ENCODE measurements around the gene OGG1. TPM values are rescaled to one million over a fixed set of nuclear protein-coding genes. Genes with fewer than 3 reads are reported as not detected.

Gene OGG1
- 17.1 TPM for polyA plus RNA-seq (2012; ENCODE audit: insufficient read depth, insufficient read length)

DNA sequence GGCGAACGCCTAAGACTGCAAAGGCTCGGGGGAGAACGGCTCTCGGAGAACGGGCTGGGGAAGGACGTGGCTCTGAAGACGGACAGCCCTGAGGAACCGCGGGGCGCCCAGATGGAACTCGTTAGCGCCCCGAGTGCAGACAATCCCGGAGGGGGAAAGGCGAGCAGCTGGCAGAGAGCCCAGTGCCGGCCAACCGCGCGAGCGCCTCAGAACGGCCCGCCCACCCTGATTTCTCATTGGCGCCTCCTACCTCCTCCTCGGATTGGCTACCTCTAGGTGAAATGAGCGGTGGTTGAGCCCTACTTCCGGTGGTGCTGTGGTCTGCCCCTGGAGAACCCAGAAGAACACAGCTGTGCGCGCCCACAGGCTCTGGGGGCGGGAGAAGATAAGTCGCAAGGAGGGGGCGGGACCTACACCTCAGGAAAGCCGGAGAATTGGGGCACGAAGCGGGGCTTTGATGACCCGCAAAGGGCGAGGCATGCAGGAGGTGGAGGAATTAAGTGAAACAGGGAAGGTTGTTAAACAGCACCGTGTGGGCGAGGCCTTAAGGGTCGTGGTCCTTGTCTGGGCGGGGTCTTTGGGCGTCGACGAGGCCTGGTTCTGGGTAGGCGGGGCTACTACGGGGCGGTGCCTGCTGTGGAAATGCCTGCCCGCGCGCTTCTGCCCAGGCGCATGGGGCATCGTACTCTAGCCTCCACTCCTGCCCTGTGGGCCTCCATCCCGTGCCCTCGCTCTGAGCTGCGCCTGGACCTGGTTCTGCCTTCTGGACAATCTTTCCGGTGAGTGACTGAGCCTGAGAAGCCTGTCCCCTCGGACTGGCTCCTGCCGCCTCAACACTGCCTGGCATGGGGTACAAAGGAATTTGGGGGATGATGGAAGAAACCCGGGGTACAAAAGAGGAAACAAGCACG, at the start of gene OGG1:
OGG1 (plus strand) TSS at position 308 of the 911 bp plus-strand sequence; CDS start at position 643, 335 bp downstream.
- DNase-seq (ENCODE audit: low read depth, low spot score), result peak; percentile 98

DNA sequence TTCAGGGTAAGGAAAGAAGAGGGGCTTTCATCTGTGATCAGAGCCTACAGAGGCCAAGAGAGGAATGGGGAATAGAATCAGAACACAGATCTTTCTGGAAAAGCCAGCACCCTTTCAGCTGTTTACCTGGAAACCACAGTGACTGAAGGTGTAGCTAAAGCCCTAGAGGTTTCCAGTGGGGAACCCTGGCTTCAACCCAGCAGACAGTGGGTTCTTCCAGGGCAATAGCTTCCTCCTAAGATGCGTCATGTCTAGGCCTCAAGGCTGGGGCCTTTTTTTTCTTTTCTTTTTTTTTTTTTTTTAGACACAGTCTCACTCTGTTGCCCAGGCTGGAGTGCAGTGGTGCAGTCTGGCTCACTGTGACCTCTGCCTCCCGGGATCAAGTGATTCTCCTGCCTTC, 49.2 kb upstream of the OGG1 start:
- DNase-seq (ENCODE audit: low read depth, low spot score), result no peak
- H3K4me3 ChIP-seq (ENCODE audit: low read length), result no peak overlapping the region

More for the DNA sequence above, at the start of gene OGG1:
- H3K4me3 ChIP-seq (ENCODE audit: low read length), result peak within 1 kb of the TSS; percentile 88

DNA sequence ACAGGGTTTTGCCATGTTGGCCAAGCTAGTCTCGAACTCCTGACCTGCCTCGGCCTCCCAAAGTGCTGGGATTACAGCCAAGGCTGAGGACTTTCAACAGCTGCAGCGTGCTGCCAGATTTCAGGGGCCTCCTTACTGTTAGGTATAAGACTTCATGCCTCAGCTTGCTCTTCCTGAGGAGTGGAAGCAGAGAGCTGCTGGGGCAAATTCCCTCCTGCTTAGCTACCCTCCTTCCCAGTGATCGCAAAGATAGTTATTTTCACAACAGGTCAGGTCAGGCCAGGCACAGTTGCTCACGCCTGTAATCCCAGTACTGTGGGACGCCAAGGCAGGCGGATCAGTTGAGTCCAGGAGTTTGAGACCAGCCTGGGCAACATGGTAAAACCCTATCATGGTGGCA, 48.7 kb upstream of the OGG1 start:
- H3K4me3 ChIP-seq (ENCODE audit: low read length), result no peak overlapping the region
- no peak for DNase-seq (ENCODE audit: low read depth, low spot score)

DNA sequence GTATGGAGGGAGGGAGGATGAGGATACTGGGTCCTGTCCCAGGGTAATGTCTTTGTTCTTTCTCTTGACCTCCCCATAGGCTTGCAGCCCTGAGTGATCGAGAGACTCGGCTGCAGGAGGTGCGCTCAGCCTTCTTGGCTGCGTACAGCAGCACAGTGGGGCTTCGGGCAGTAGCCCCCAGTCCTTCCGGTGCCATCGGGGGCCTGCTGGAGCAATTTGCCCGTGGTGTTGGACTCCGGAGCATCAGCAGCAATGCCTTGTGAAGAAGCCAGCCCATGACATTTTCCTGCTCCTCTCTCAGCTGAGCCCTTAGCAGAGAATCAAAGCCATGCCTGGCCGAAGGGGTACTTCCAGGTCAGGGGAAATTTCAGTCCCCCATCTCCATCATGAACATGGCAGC, 48.0 kb upstream of the OGG1 start:
- no peak overlapping the region for H3K4me3 ChIP-seq (ENCODE audit: low read length)
- DNase-seq (ENCODE audit: low read depth, low spot score), result no peak

DNA sequence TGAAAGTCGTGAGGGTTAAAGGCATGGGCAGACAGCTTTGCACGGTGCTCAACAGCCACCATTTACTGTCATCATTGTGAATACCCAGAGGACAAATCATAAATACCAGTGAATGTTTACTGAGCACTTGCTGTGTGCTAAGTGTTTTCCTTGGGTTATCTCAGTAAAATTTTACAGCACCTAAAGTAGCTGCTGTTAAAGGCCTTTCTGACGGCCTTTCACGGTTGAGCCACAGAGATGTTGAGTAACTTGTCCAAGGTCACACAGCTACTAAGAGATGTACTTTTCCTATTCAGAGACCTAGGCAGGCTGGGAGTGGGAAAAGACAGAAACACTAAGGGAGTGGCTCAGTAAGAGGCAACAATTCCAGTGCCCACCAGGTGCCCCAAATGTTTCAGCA, 46.5 kb upstream of the OGG1 start:
- no peak for DNase-seq (ENCODE audit: low read depth, low spot score)
- H3K4me3 ChIP-seq (ENCODE audit: low read length), result no peak overlapping the region

DNA sequence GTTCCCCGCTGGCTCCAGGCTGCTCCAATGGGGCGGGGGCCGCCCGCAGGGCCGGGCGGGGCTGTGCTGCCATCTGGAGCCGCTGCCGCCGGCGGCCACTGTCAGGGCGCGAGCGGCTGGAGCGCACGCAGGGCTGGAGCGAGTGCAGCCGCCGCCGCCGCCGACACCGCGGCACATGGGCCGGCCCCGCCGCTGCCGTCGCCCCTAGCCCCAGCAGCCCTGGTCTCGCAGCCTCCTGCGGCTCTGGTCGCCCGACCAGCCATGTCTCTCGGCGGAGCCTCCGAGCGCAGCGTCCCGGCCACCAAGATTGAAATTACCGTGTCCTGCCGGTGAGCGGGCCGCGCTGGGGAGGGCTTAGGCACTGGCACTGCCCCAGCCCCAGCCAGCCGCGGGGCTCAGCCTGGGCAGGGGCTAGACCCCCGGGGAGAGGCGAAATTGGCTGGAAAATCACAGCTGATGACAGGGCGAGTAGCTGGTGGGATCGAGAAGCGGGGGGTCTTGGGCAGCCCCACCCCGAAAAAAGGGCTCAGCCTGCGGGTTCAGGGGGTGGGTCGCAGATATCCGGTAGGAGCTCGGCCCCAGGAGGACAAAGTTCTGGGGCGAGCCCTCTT, 45.9 kb upstream of the OGG1 start, which contains the start of gene CPNE9:
CPNE9 (plus strand) TSS at position 98 of the 611 bp plus-strand sequence; CDS start at position 262, 164 bp downstream.
- no peak for DNase-seq (ENCODE audit: low read depth, low spot score)
- H3K4me3 ChIP-seq (ENCODE audit: low read length), result no peak within 1 kb of the TSS

DNA sequence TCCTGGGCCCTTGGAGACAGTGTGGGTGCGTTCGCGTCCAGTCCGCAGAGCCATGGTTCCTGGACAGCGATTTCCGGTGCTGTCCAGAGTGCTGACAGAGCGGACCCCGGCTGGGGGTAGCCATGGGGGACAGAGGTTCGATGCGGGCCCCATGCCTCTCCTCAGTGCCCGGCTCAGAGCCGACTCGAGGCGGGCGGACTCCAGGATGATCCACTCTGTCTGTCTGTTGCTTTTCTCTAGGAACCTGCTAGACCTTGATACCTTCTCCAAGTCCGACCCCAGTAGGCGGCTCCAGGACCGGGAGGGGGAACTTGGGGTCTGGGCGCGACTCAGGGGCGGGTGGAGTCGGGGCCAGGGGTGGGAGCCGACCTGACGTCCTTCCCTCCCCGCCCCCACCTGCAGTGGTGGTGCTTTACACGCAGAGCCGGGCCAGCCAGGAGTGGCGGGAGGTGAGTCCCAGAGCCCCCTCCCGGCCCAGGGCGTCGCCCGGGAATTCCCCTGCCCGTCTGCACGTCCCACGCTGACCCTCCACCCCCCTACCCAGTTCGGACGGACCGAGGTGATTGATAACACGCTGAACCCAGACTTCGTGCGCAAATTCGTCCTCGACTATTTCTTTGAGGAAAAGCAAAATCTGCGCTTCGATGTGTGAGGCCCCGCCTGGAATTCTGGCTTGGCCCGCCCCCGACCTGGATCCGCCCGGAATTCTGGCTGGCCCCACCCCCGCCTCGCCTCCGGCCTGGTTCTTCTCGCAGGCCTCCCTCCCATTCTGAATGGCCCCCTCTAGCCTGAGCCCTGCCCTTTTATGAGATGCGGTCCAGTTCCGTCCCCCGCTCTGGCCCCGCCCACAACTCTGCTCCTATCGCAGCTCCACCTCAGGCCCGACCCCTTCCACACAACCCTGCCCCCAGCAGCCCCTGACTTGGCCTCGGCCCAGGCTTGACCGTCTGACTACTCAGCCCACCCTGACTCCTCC, 45.1 kb upstream of the OGG1 start:
- DNase-seq (ENCODE audit: low read depth, low spot score), result no peak
- H3K4me3 ChIP-seq (ENCODE audit: low read length), result no peak overlapping the region

DNA sequence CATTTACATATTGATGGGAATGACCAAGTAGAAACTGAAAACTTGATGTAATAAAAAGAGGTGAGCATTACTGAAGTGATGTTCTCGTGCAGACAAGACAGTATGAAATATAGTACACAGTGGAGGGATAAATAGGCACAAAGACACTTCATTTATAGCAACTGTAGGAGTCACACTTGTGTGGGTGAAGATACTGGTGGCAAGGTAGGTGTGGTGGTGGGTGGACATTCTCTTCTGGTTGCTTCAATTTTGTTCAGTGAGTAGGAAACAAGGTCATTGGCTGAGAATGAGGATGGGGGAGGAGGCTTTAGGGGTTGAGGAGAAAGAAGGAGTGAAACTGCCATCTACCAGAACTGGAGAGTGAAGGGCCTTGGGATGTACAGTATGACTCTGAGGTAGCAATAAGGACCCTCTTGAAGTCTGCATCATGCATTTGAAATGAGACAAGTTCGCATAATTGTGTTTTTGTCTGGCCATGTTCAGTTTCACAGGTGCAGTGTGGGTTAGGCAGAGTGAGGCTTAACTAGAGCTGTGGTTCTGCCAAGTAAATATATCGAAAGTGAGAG, 39.5 kb upstream of the OGG1 start:
- DNase-seq (ENCODE audit: low read depth, low spot score), result no peak
- no peak overlapping the region for H3K4me3 ChIP-seq (ENCODE audit: low read length)

DNA sequence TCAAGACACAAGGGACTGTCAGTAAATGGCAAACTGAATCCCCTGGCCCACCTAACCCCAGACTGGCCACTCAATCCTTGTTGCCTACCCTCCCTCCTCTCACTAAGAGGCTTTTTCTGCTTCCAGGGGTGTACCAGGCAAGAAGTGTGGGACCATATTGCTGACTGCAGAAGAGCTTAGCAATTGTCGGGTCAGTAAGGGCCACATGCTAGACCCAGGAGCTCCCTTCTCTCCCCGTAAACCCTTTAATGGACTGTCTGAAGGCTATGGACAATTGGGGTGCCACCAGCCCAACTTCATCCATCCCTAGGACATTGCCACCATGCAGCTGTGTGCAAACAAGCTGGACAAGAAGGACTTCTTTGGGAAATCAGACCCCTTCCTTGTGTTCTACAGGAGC, 37.3 kb upstream of the OGG1 start:
- no peak for DNase-seq (ENCODE audit: low read depth, low spot score)
- no peak overlapping the region for H3K4me3 ChIP-seq (ENCODE audit: low read length)

DNA sequence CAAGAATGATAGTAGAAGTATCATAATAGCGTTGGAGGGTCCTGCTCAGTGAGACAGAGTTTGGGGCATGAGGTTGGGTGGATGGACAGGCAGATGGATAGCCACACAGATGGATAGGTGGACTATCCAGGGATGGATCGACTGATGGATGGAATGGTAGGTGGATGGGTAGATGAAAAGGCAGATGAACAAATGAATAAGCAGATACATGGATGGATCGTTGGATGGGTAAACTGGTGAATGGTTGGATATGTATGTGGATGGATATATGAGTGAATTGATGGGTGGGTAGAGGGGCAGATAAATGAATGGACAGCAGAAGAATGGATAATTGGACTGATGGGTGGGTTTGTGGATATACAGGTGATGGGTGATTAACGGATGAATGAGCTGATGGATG, 36.6 kb upstream of the OGG1 start:
- no peak overlapping the region for H3K4me3 ChIP-seq (ENCODE audit: low read length)

DNA sequence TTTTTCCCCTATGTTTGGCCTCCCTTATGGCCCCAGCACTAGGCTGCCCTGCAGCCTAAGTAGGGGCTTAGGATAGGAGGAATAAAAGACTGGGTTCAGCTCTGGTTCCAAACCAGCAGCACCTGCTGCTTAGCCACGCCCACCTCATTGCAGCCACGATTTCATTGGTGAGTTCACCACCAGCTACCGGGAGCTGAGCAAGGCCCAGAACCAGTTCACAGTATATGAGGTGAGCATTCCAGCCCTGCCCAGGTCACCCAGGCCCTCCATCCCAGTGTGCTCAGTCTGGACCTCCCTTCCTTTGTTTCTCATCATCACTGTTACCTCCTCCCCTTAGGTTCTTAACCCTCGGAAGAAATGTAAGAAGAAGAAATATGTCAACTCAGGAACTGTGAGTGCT, 34.6 kb upstream of the OGG1 start:
- H3K4me3 ChIP-seq (ENCODE audit: low read length), result no peak overlapping the region
- no peak for DNase-seq (ENCODE audit: low read depth, low spot score)

More for the DNA sequence above, 36.6 kb upstream of the OGG1 start:
- no peak for DNase-seq (ENCODE audit: low read depth, low spot score)

DNA sequence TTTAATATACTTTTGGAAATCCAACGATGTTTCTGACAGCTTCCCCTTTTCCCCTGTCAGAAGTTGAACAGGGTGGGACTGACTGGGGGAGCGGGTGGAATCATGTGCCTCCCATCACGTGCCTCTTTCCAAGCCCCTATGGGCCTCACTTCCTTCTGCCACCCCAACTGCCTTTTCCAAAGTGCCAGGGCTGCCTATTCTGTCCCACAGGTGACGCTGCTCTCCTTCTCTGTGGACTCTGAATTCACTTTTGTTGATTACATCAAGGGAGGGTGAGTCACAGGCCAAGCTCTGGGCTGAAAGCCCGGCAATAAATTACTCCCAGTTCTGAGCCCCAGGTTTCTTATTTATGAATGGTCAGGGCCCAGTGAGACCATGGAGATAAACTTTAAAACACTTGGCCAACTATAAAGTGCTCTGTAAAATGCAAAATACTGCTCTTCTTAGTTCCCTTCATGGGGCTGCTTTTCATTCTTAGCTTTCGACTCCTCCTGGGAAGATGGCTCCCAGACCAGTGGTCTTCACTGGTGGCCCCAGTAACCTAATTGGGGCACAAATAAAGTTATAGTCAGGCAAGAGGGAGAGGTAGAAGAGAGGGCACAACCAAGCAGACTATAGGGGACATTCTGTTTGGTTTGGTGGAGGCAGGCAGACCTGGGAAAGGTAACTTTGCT, 33.9 kb upstream of the OGG1 start:
- no peak overlapping the region for H3K4me3 ChIP-seq (ENCODE audit: low read length)
- peak; percentile 21 for DNase-seq (ENCODE audit: low read depth, low spot score)

DNA sequence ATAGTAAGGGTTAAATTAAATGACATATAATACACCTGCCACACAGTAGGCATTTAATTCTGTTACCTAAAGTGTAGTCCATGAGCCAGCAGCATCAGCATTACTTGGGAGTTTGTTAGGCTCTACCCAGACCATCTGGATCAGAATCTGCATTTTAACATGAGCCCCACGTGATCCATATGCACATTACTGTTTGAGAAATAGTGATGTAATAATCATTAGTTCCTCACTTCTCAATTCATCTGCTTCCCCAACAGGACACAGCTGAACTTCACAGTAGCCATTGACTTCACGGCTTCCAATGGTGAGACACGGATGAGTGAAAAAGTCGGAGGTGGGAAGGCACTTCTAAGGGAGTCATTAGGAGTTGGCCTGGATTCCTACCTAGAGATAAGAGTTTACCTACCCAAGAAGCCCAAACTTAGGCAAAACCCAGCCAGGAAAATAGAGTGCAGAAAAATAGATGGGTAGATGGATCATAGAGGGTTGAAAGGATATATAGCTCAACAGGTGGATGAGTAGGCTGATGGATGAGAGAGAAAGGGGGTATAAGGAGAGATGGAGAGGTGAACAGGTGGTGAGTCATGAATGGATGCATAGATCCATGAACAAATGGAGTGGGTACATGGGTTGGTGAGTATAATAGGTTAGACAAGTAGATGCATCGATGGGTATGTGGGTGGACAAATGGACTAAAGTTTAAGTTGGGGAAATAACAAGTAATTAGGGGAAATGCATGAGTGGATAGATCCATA, 32.8 kb upstream of the OGG1 start:
- no peak overlapping the region for H3K4me3 ChIP-seq (ENCODE audit: low read length)

DNA sequence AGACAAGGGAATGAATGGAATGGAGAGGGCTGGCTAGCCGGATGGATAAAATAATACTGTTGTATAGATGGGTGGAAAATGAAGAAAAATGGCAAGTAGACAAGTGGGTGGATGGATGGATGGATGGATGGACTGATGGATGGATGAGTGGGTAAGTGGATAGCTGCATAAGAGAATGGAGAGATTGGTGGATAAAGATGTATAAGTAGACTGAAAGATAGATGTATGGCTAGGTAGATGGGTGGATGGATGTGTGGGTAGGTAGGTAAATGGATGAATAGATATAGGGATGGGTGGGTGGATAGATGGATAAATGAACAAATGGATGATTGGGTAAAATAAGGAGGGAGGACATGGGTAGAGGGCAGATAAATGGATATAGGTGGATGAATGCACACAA, 32.2 kb upstream of the OGG1 start:
- no peak for DNase-seq (ENCODE audit: low read depth, low spot score)

More for the DNA sequence above, 32.8 kb upstream of the OGG1 start:
- DNase-seq (ENCODE audit: low read depth, low spot score), result no peak

DNA sequence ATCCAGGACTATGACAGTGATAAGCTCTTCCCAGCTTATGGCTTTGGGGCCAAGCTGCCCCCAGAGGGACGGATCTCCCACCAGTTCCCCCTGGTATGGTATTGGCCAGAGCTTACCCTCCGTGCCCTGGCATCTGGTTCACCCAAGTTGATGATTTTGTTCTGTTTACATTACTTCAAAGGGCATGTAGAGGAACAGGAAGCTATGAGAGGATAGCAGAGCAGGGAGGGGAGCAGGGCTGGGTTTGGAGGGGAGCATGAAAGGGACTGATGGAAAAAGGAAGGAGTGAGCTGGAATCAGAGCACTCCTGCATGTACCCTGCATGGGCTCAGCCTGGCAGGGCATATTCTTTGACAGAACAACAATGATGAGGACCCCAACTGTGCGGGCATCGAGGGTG, 31.6 kb upstream of the OGG1 start:
- no peak for DNase-seq (ENCODE audit: low read depth, low spot score)
- H3K4me3 ChIP-seq (ENCODE audit: low read length), result no peak overlapping the region

More for the DNA sequence above, 32.2 kb upstream of the OGG1 start:
- no peak overlapping the region for H3K4me3 ChIP-seq (ENCODE audit: low read length)

DNA sequence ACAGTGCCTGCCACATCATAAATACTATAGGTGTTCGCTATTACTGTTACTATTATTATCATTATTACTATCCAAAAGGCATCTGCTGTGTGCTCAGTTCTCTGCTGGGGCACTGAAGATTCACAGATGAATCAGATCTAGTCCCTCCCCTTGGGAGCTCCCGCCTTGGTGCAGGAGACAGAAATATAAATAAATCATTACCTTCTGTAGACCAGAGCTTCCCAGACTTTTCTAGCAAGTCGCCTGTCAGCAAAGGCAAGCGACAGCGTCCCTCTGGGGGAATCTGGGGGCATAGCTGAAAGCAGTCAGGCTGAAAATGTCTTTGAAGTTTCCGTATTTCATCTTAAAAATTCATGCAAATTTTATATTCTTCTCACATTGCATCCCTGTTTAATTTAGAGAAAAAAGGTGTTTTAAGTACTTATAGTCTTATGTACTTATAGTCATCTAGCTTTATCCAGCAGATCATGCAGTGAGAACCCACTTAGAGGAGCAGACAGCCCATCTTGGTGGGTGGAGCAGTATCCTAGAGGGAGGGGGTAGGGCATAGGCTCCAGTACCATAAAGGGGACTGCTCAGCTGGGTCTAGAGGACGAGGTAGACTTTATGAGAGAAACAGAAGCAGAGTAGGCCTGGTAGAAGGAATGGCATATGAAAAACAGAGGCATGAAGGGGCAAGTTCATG, 28.6 kb upstream of the OGG1 start:
- no peak for DNase-seq (ENCODE audit: low read depth, low spot score)
- no peak overlapping the region for H3K4me3 ChIP-seq (ENCODE audit: low read length)

DNA sequence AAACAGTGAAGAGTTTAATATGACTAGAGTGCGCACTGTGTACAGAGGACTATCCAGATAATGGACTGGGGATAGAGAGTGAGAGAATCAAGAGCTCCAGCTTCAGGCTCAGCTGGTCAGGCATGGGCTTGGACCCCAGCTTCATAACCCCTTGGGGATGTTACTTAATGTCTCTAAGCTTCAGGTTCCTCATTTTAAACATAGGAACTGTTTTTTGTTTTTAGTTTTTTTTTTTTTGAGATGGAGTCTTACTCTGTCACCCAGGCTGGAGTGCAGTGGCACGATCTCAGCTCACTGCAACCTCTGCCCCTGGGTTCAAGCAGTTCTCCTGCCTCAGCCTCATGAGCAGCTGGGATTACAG, 28.1 kb upstream of the OGG1 start:
- no peak overlapping the region for H3K4me3 ChIP-seq (ENCODE audit: low read length)
- no peak for DNase-seq (ENCODE audit: low read depth, low spot score)
